PC-9 (cell line): Measurements from ENCODE around the gene MRPS34.

Experiments used
- CTCF ChIP-seq: fragments of 200-600 bp; sonication (generic); conservative IDR thresholded peaks from 2 replicates; pipeline ENCODE4 v1.6.1; 2017; ENCODE audit warnings: mixed run types, antibody characterized with exemption, mild to moderate bottlenecking, moderate library complexity
- EZH2 ChIP-seq: fragments of 200-600 bp; sonication (generic); IDR thresholded peaks from 2 replicates; pipeline ENCODE4 v1.8.0; 2017; ENCODE audit warnings: antibody characterized with exemption, low read depth

GRCh38 chr16:1775846-1776671 lies 3.1 kb upstream of the MRPS34 start:
- no peak for TF ChIP-seq CTCF
- no peak for TF ChIP-seq EZH2
